K562 (cell line): ENCODE results near the gene VARS1. TPM values are rescaled to one million over a fixed set of nuclear protein-coding genes. Genes with fewer than 3 reads are reported as not detected.

ENCODE experiments used
- CC2D1A ChIP-seq: fragments of 450-650 bp; IDR thresholded peaks from 2 replicates; pipeline ENCODE4 v1.6.1; 2017; ENCODE audit warnings: mild to moderate bottlenecking
- ELF2 ChIP-seq: fragments of 250-450 bp; sonication (Bioruptor Pico); IDR thresholded peaks from 2 replicates; pipeline ENCODE4 v1.5.0; 2021; ENCODE audit warnings: mild to moderate bottlenecking
- HDAC8 ChIP-seq: fragments of 450-650 bp; IDR thresholded peaks from 2 replicates; pipeline ENCODE4 v1.6.1; 2016; ENCODE audit warnings: mild to moderate bottlenecking, missing genetic modification characterization, moderate library complexity, missing compliant biosample characterization
- KLF1 ChIP-seq: fragments of 450-650 bp; IDR thresholded peaks from 2 replicates; pipeline ENCODE4 v1.6.1; 2016; ENCODE audit warnings: missing genetic modification characterization, missing compliant biosample characterization
- MEIS2 ChIP-seq: fragments of 450-650 bp; IDR thresholded peaks from 2 replicates; pipeline ENCODE4 v1.6.1; 2014; ENCODE audit warnings: mild to moderate bottlenecking; ENCODE audit not compliant: partially characterized antibody
- SIN3A ChIP-seq, 2 experiments: fragments of 150-350 bp in 1 of 2; IDR thresholded peaks; 2 replicates each; pipeline ENCODE4 v1.6.1; 2011 to 2016; ENCODE audit warnings: borderline replicate concordance in 2 of 2, low read depth in 2 of 2, low read length in 2 of 2, mild to moderate bottlenecking in 2 of 2, moderate library complexity in 2 of 2; ENCODE audit not compliant: control insufficient read depth in 1 of 2
- SIN3B ChIP-seq: fragments of 450-650 bp; IDR thresholded peaks from 2 replicates; pipeline ENCODE4 v1.6.1; 2017; ENCODE audit warnings: low read depth, mild to moderate bottlenecking, moderate library complexity
- SRF ChIP-seq, 2 experiments: fragments of 250-450, 450-650 bp in 1 of 2; sonication (Bioruptor Pico) in 1 of 2; sonication (generic) in 1 of 2; formaldehyde crosslinking; IDR thresholded peaks; 2 replicates each; pipeline versions ENCODE4 v1.5.0 to v1.5.1; 2020 to 2022; ENCODE audit warnings: mild to moderate bottlenecking in 1 of 2, missing genetic modification reagents in 1 of 2
- TRIM24 ChIP-seq, 2 experiments: fragments of 450-650 bp; IDR thresholded peaks; 2 replicates each; pipeline ENCODE4 v1.6.1; 2016
- XRCC3 ChIP-seq: fragments of 450-650 bp; IDR thresholded peaks from 2 replicates; pipeline ENCODE4 v1.6.1; 2017; ENCODE audit warnings: mild to moderate bottlenecking, moderate library complexity
- polyA plus RNA-seq, 8 experiments: library from polyadenylated mRNA; depleted of rRNA in 4 of 8; stranded (reverse) in 5 of 8; unstranded in 3 of 8; fragments of >200 nt; fragmentation: Nextera tagmentation in 2 of 8; fragmentation: Illumina TruSeq in 1 of 8; extraction: Ambion mirVana in 2 of 8; extraction: Trizol in 1 of 8; gene quantifications; 2 replicates each; pipeline versions ENCODE4 v1.2.1 to v1.2.3, GENCODE V29; 2011 to 2014; ENCODE audit warnings: inconsistent platforms in 1 of 8, missing spikeins in 1 of 8
- total RNA-seq, 7 experiments: library from RNA; depleted of rRNA in 6 of 7; stranded (reverse); fragments of >200 nt in 6 of 7; fragmentation: Illumina TruSeq in 2 of 7; extraction: Trizol in 2 of 7; gene quantifications; 2 replicates each; pipeline versions ENCODE4 v1.2.1 to v1.2.3, GENCODE V29; 2011 to 2021; ENCODE audit warnings: low replicate concordance in 1 of 7
- TF ChIP-seq, protein P1 (sequence below): fragments of 450-650 bp; formaldehyde crosslinking; IDR thresholded peaks from 2 replicates; pipeline ENCODE4 v1.4.0; 2022; ENCODE audit warnings: missing genetic modification characterization
- TF ChIP-seq, protein P2 (sequence below): sonication (generic); formaldehyde crosslinking; IDR thresholded peaks from 2 replicates; pipeline ENCODE4 v1.9.0; 2022; ENCODE audit warnings: mild to moderate bottlenecking, missing genetic modification reagents
- TF ChIP-seq, protein P3 (sequence below): fragments of 450-650 bp; IDR thresholded peaks from 2 replicates; pipeline ENCODE4 v1.6.1; 2016; ENCODE audit warnings: antibody characterized with exemption
- TF ChIP-seq, protein P4 (sequence below): fragments of 450-650 bp; formaldehyde crosslinking; IDR thresholded peaks from 2 replicates; pipeline ENCODE4 v1.4.0; 2020; ENCODE audit warnings: mild to moderate bottlenecking, moderate library complexity
- TF ChIP-seq, protein P5 (sequence below): fragments of 250-450 bp; sonication (Bioruptor Pico); IDR thresholded peaks from 2 replicates; pipeline ENCODE4 v1.4.0; 2020
- TF ChIP-seq, protein P6 (sequence below): fragments of 250-450 bp; sonication (Bioruptor Pico); IDR thresholded peaks from 2 replicates; pipeline ENCODE4 v1.9.0; 2021; ENCODE audit warnings: mild to moderate bottlenecking, inconsistent platforms

Gene VARS1
- total and polyA plus RNA-seq, 9 of the 15 experiments (the other 6 are each of a cell fraction or from before 2014, with no cell fraction given), result 2.9 to 488 (median 130) TPM

DNA sequence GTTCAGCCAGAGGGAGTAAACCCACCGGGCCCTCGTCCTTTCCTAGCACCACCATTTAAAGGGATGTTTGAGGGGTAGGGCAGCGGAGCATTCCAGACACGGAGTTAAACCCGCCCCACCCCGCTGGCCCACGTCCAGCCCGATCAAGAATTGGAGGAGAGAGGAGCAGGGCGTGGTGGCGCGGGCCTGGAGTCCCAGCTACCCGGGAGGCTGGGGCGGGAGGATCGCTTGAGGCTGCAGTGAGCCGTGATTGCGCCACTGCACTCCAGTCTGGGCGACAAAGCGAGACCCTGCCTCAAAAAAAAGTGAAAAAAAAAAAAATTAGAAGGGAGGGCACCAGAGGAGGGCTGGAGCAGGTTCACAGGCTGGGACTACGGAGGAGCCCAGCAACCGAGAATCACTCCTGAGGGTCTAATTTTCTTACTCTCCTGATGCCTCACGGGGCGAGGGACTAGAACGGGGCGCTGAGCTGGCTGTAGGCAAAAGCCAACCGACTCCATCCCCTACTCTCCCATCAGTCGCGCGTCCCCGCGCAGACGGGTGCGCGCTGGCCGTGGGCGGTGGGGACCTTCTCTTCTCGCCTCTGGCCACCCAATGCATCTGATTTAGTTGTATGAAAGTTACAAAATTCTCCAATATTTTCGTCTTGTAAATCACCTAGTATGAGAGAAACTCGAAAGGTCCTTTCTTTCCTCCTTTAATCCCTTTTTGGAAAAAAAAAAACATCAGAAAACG, 25.9 kb upstream of the VARS1 start (continued):
- TF ChIP-seq, protein P1, sequence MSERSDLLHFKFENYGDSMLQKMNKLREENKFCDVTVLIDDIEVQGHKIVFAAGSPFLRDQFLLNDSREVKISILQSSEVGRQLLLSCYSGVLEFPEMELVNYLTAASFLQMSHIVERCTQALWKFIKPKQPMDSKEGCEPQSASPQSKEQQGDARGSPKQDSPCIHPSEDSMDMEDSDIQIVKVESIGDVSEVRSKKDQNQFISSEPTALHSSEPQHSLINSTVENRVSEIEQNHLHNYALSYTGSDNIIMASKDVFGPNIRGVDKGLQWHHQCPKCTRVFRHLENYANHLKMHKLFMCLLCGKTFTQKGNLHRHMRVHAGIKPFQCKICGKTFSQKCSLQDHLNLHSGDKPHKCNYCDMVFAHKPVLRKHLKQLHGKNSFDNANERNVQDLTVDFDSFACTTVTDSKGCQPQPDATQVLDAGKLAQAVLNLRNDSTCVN (CRISPR knock-in tag), result 0 out of 2 replicates have a peak, but pooled peaks have one; percentile 28
- peak; percentile 72; the same call in 1 of the 2 replicates for TF ChIP-seq HDAC8 (tag)
- TF ChIP-seq, protein P2, sequence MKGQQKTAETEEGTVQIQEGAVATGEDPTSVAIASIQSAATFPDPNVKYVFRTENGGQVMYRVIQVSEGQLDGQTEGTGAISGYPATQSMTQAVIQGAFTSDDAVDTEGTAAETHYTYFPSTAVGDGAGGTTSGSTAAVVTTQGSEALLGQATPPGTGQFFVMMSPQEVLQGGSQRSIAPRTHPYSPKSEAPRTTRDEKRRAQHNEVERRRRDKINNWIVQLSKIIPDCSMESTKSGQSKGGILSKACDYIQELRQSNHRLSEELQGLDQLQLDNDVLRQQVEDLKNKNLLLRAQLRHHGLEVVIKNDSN, result peak; percentile 38
- TF ChIP-seq, protein P3, sequence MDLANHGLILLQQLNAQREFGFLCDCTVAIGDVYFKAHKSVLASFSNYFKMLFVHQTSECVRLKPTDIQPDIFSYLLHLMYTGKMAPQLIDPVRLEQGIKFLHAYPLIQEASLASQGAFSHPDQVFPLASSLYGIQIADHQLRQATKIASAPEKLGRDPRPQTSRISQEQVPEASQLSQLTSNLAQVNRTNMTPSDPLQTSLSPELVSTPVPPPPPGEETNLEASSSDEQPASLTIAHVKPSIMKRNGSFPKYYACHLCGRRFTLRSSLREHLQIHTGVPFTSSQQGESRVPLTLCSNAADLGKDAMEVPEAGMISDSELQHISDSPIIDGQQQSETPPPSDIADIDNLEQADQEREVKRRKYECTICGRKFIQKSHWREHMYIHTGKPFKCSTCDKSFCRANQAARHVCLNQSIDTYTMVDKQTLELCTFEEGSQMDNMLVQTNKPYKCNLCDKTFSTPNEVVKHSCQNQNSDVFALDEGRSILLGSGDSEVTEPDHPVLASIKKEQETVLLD, result 0 out of 2 replicates have a peak, but pooled peaks have one; percentile 13
- TF ChIP-seq, protein P4, sequence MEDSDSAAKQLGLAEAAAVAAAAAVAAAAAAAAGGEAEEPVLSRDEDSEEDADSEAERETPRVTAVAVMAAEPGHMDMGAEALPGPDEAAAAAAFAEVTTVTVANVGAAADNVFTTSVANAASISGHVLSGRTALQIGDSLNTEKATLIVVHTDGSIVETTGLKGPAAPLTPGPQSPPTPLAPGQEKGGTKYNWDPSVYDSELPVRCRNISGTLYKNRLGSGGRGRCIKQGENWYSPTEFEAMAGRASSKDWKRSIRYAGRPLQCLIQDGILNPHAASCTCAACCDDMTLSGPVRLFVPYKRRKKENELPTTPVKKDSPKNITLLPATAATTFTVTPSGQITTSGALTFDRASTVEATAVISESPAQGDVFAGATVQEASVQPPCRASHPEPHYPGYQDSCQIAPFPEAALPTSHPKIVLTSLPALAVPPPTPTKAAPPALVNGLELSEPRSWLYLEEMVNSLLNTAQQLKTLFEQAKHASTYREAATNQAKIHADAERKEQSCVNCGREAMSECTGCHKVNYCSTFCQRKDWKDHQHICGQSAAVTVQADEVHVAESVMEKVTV, result no peak
- TF ChIP-seq TRIM24 (IDR thresholded peaks at IDR 0.05), result peak in 1 of 2 experiments; percentile 74; a peak in 3 of 4 replicates
- TF ChIP-seq ELF2 (CRISPR knock-in tag), result 0 out of 2 replicates have a peak, but pooled peaks have one; percentile 22
- no peak for TF ChIP-seq MEIS2
- TF ChIP-seq, protein P5, sequence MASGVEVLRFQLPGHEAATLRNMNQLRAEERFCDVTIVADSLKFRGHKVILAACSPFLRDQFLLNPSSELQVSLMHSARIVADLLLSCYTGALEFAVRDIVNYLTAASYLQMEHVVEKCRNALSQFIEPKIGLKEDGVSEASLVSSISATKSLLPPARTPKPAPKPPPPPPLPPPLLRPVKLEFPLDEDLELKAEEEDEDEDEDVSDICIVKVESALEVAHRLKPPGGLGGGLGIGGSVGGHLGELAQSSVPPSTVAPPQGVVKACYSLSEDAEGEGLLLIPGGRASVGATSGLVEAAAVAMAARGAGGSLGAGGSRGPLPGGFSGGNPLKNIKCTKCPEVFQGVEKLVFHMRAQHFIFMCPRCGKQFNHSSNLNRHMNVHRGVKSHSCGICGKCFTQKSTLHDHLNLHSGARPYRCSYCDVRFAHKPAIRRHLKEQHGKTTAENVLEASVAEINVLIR (CRISPR knock-in tag), result peak; percentile 37; the same call in 1 of the 2 replicates
- TF ChIP-seq CC2D1A, result peak; percentile 78
- 0 out of 4 replicates have a peak, but pooled peaks of 1 of the 2 experiments have one; percentile 4 for TF ChIP-seq SRF (CRISPR knock-in tag; IDR thresholded peaks at IDR 0.05)
- no peak for TF ChIP-seq SIN3B
- TF ChIP-seq KLF1, result peak; percentile 86
- peak in 1 of 2 experiments; percentile 40; a peak in 2 of 4 replicates for TF ChIP-seq SIN3A (IDR thresholded peaks at IDR 0.05; ENCODE audit: borderline replicate concordance in 2 of 2, control insufficient read depth in 1 of 2, low read depth in 2 of 2, low read length in 2 of 2)
- TF ChIP-seq, protein P6, sequence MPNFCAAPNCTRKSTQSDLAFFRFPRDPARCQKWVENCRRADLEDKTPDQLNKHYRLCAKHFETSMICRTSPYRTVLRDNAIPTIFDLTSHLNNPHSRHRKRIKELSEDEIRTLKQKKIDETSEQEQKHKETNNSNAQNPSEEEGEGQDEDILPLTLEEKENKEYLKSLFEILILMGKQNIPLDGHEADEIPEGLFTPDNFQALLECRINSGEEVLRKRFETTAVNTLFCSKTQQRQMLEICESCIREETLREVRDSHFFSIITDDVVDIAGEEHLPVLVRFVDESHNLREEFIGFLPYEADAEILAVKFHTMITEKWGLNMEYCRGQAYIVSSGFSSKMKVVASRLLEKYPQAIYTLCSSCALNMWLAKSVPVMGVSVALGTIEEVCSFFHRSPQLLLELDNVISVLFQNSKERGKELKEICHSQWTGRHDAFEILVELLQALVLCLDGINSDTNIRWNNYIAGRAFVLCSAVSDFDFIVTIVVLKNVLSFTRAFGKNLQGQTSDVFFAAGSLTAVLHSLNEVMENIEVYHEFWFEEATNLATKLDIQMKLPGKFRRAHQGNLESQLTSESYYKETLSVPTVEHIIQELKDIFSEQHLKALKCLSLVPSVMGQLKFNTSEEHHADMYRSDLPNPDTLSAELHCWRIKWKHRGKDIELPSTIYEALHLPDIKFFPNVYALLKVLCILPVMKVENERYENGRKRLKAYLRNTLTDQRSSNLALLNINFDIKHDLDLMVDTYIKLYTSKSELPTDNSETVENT (CRISPR knock-in tag), result 0 out of 2 replicates have a peak, but pooled peaks have one; percentile 38
- no peak for TF ChIP-seq XRCC3
